ENCODE results near the gene PIEZO1. TPM values are rescaled to one million over a fixed set of nuclear protein-coding genes. Genes with fewer than 3 reads are reported as not detected.

Gene PIEZO1
- total and polyA plus RNA-seq, 10 of the 15 experiments (the other 5 are each of a cell fraction or from before 2014, with no cell fraction given) = 1.3 to 169 (median 33.4) TPM

GRCh38 chr16:88677721-88678120 lies 107.3 kb downstream of the PIEZO1 start:
- Histone ChIP-seq H3K27ac (ENCODE audit: control insufficient read depth, insufficient read depth) (no peak overlapping the region), H3K36me3 (ENCODE audit: control insufficient read depth in 2 of 2, insufficient read depth in 2 of 2, low read length in 1 of 2) (no peaks in the 10 kb centered on the region), H3K4me2 (ENCODE audit: control insufficient read depth, insufficient read depth) (no peak overlapping the region), H3K79me2 (ENCODE audit: control insufficient read depth, insufficient read depth, low read length) (no peaks in the 10 kb centered on the region; the same call in 1 of the 2 replicates), H3K4me3 (no peak overlapping the region), H3K9ac (ENCODE audit: control insufficient read depth, insufficient read depth, low read length) (no peak overlapping the region), H3K4me1 (ENCODE audit: control insufficient read depth, insufficient read depth, low read length) (peaks cover 20% of the 10 kb centered on the region), H3K9me3 (replicated peaks; ENCODE audit: control insufficient read depth, insufficient read depth, low read length) (no peaks in the 10 kb centered on the region), H4K20me1 (ENCODE audit: control insufficient read depth, insufficient read depth) (no peaks in the 10 kb centered on the region), H3K27me3 (replicated peaks in 1 of 2; ENCODE audit: control insufficient read depth in 2 of 2, insufficient read depth in 2 of 2, low read length in 1 of 2) (no peaks in the 10 kb centered on the region), H2AFZ (ENCODE audit: control insufficient read depth, low read depth, low read length) (no peak overlapping the region)
- 90% methylated on average over 13 of the region's 13 CpGs for WGBS (ENCODE audit: insufficient coverage, insufficient replicate concordance, low lambda C conversion rate, missing lambda C conversion rate)
- SMC1A ChIA-PET (ENCODE audit: uncharacterized antibody, unreplicated experiment) = no interaction called here
- ATAC-seq = no peak
- in situ Hi-C loops (cut with MboI) = no loop called here
- POLR2A ChIA-PET = no interaction called here
- no TSS peak for BruUV-seq (replicated peaks)
- DNase-seq (ENCODE audit: low read depth, low spot score) = no peak
- CTCF ChIA-PET = no interaction called here
- no peak for FAIRE-seq
- intact Hi-C loops (cut with micrococcal nuclease; ENCODE audit: unreplicated experiment) = no loop called here
- no peak for TF ChIP-seq NKRF (conservative IDR thresholded peaks at IDR 0.05)
- TF ChIP-seq NR2C1 (IDR thresholded peaks at IDR 0.05) = no peak
- no peak for TF ChIP-seq POLR2A (IDR thresholded peaks at IDR 0.05; ENCODE audit: low read depth, low read length)
- TF ChIP-seq ZNF384 (IDR thresholded peaks at IDR 0.05; ENCODE audit: borderline replicate concordance, low read depth, low read length) = no peak
- TF ChIP-seq POLR2AphosphoS2 (IDR thresholded peaks at IDR 0.05; ENCODE audit: low read depth, low read length) = no peak
- TF ChIP-seq ZNF207 (IDR thresholded peaks at IDR 0.05; ENCODE audit: borderline replicate concordance) = no peak
- no peak for TF ChIP-seq POLR2AphosphoS5 (IDR thresholded peaks at IDR 0.05; ENCODE audit: low read length)
- no peak for TF ChIP-seq SIX5 (IDR thresholded peaks at IDR 0.05; ENCODE audit: low read depth, low read length, severe bottlenecking)
- TF ChIP-seq NFYB (IDR thresholded peaks at IDR 0.05; ENCODE audit: insufficient read depth, low read depth, low read length) = no peak
- no peak for TF ChIP-seq EP300 (IDR thresholded peaks at IDR 0.05; ENCODE audit: borderline replicate concordance in 1 of 2, control insufficient read depth in 1 of 2, low read depth in 2 of 2, low read length in 2 of 2)
- RAD21 ChIA-PET (ENCODE audit: unreplicated experiment) = no interaction called here

Data from GM12878 (cell line).